BJ (cell line): ENCODE measurements around the gene SLCO4A1. TPM values are rescaled to one million over a fixed set of nuclear protein-coding genes. Genes with fewer than 3 reads are reported as not detected.

ENCODE experiments used
- CTCF ChIA-PET: fragments of 350-600 bp; formaldehyde crosslinking; extraction: SDS; loops from one replicate; lab custom pipeline; 2021; ENCODE audit warnings: antibody characterized with exemption, inconsistent platforms; lab: Yijun Ruan, JAX
- POLR2A ChIA-PET: fragments of 300-600 bp; sonication (Branson Sonifier 250); formaldehyde crosslinking; extraction: SDS; loops from one replicate; lab custom pipeline; 2021; ENCODE audit warnings: antibody characterized with exemption; lab: Charles Lee
- DNase-seq: peaks from one replicate; pipeline ENCODE4 v3.0.0-alpha.2; 2011; ENCODE audit warnings: low read depth
- H3K27me3 ChIP-seq: 2 replicates; pipeline ENCODE4 v1.6.0; 2011; ENCODE audit warnings: low read length; ENCODE audit not compliant: control insufficient read depth, insufficient read depth
- H3K36me3 ChIP-seq: 2 replicates; pipeline ENCODE4 v1.5.1; 2011; ENCODE audit warnings: low read length; ENCODE audit not compliant: control insufficient read depth, insufficient read depth
- H3K4me3 ChIP-seq: 2 replicates; pipeline ENCODE4 v1.5.1; 2011; ENCODE audit warnings: low read depth, mild to moderate bottlenecking, control low read depth, low read length
- polyA plus RNA-seq: library from polyadenylated mRNA; depleted of rRNA; stranded (reverse); fragments of >200 nt; gene quantifications from 2 replicates; pipeline ENCODE4 v1.2.3, GENCODE V29; 2011
- TF ChIP-seq, protein P1 (sequence below): IDR thresholded peaks from 2 replicates; pipeline ENCODE4 v1.5.1; 2011; ENCODE audit warnings: low read depth, mild to moderate bottlenecking, control low read depth, inconsistent platforms, low read length, moderate library complexity; ENCODE audit not compliant: insufficient read depth

SLCO4A1 gene
- polyA plus RNA-seq, 1 experiment, result 0.15 TPM

DNA sequence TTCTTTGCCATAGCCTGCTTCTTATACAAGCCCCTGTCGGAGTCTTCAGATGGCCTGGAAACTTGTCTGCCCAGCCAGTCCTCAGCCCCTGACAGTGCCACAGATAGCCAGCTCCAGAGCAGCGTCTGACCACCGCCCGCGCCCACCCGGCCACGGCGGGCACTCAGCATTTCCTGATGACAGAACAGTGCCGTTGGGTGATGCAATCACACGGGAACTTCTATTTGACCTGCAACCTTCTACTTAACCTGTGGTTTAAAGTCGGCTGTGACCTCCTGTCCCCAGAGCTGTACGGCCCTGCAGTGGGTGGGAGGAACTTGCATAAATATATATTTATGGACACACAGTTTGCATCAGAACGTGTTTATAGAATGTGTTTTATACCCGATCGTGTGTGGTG, 29.5 kb downstream of the SLCO4A1 start:
- POLR2A ChIA-PET, result no interaction called here
- Histone ChIP-seq H3K36me3 (no peaks in the 10 kb centered on the region), H3K27me3 (no peaks in the 10 kb centered on the region; the same call in 1 of the 2 replicates), H3K4me3 (no peak overlapping the region)
- TF ChIP-seq, protein P1, sequence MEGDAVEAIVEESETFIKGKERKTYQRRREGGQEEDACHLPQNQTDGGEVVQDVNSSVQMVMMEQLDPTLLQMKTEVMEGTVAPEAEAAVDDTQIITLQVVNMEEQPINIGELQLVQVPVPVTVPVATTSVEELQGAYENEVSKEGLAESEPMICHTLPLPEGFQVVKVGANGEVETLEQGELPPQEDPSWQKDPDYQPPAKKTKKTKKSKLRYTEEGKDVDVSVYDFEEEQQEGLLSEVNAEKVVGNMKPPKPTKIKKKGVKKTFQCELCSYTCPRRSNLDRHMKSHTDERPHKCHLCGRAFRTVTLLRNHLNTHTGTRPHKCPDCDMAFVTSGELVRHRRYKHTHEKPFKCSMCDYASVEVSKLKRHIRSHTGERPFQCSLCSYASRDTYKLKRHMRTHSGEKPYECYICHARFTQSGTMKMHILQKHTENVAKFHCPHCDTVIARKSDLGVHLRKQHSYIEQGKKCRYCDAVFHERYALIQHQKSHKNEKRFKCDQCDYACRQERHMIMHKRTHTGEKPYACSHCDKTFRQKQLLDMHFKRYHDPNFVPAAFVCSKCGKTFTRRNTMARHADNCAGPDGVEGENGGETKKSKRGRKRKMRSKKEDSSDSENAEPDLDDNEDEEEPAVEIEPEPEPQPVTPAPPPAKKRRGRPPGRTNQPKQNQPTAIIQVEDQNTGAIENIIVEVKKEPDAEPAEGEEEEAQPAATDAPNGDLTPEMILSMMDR, result no peak
- CTCF ChIA-PET, result interaction anchor here (1.4 kb wide), 1 partner anchor 137 kb away, joined by 5 read pairs; no protein-coding TSS in a partner anchor
- DNase-seq, result no peak

DNA sequence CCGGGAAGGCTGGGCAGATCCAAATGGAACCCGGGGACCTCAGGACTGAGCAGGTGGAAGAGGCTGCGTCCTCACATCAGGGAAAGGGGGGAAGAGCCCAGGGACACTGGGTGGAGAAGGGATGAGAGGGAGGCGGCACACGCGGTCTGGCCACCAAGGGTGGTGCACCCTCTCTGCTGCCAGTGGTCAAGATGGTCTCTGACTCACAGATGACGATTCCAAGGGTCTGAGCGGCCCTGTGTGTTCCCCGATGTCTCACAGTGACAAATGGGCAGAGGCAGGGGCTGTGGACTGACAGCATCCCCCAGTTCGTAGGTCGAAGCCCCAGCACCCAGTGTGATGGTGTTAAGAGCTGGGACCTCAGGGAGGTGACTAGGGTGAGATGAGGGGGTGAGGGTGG, 32.1 kb downstream of the SLCO4A1 start:
- Histone ChIP-seq H3K4me3 (no peak overlapping the region), H3K36me3 (no peaks in the 10 kb centered on the region), H3K27me3 (no peaks in the 10 kb centered on the region; the same call in 1 of the 2 replicates)
- ChIA-PET CTCF (interaction anchor here (1.2 to 3.8 kb wide), 3 partner anchors 115 to 134 kb away, joined by 3 to 14 read pairs (median 4); no protein-coding TSS in a partner anchor), POLR2A (no interaction called here)
- TF ChIP-seq, protein P1, result no peak
- no peak for DNase-seq

DNA sequence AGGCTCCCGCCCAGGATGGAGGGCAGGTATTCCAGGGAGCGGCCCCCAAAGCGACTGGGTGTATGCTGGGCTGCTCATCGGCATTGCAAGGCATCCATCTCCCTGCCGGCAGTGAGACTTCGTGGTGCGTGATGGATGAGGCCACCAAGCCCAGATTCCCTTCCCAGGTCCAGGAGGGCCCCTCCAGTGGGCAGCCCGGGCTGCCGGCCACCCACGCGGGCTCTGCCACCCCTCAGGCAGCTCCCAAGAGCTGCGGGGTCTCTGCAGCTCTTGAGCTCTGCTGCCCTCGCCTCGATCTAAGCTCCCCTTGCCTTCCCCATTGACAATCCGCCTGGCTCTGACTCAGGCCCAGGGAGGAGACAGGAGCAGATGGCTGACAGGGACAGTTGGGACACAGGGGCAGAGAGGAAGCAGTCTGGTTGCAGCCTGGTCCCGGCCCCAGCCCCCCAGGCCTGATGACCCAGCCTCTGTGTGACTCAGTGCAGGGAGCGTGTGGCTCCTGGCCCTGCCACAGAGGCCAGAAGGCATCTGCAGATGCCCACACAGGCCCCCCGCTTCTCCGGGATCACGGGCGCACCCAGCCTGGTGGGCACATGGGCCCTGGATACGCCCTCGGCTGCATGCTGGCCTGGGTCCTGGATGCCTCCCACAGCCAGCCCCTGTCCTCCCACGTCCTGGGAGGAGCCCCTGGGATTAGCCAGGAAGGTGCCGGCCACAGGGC, 33.0 kb downstream of the SLCO4A1 start:
- Histone ChIP-seq H3K4me3 (no peak overlapping the region), H3K27me3 (no peaks in the 10 kb centered on the region; the same call in 1 of the 2 replicates), H3K36me3 (no peaks in the 10 kb centered on the region)
- no peak for DNase-seq
- TF ChIP-seq, protein P1, result no peak
- ChIA-PET POLR2A (no interaction called here), CTCF (interaction anchor here (0.7 to 3.8 kb wide), 2 partner anchors 116 to 132 kb away, joined by 3 to 14 read pairs; no protein-coding TSS in a partner anchor)

DNA sequence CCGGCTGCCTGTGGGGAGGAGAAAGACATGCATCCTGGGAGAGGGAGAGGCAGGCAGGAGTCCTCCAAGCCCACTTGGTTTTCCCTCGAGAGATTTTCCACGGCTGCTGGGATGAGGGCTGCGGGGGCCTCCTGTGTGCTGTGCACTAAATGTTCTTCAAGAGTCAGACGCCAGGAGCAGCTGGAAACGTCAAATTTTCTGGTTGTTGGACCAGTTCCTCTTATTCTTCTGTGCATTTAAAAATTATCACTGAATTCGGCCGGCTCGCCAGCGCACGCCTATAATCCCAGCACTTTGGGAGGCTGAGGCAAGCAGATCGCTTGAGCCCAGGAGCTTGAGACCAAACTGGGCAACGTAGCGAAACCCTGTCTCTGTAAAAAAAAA, 33.6 kb downstream of the SLCO4A1 start:
- POLR2A ChIA-PET, result no interaction called here
- CTCF ChIA-PET, result interaction anchor here (3.8 kb wide), 1 partner anchor 116 kb away, joined by 14 read pairs; no protein-coding TSS in a partner anchor
- no peak for DNase-seq
- no peaks in the 10 kb centered on the region; the same call in 1 of the 2 replicates for H3K27me3 ChIP-seq
- no peaks in the 10 kb centered on the region for H3K36me3 ChIP-seq
- H3K4me3 ChIP-seq, result no peak overlapping the region
- TF ChIP-seq, protein P1, result no peak

DNA sequence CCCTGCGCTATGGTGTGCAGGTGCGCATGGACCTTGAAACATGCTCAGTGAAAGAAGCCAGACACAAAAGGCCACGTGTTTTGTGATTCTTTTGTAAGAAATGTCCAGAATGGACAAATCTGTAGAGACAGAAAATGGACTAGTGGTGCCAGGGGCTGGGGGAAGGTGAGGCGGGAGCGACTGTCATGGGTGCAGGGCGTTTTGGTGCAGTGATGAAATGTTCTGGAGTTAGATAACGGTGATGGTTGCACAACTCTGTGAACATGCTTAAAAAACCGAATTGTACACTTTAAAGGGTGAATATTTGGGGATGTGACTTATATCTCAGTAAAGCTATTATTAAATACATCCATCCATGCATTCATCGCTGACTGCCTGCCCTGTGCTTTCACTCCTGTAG, 34.7 kb downstream of the SLCO4A1 start:
- POLR2A ChIA-PET, result no interaction called here
- CTCF ChIA-PET, result interaction anchor here (2.9 kb wide), 1 partner anchor 115 kb away, joined by 15 read pairs; no protein-coding TSS in a partner anchor

More for the DNA sequence above, 34.7 kb downstream of the SLCO4A1 start:
- Histone ChIP-seq H3K27me3 (no peaks in the 10 kb centered on the region; the same call in 1 of the 2 replicates), H3K4me3 (no peak overlapping the region), H3K36me3 (no peaks in the 10 kb centered on the region)
- no peak for DNase-seq
- TF ChIP-seq, protein P1, result no peak
